ENCODE measurements around the gene NELL2.
A peak's percentile ranks its signal among the peaks of the same experiment; 100 is the strongest.
"Not testable (repeated sequence)": the region's sequence is repeated elsewhere in the genome, so short reads cannot be mapped to it uniquely, and the experiment has no call there.

Gene NELL2

DNA sequence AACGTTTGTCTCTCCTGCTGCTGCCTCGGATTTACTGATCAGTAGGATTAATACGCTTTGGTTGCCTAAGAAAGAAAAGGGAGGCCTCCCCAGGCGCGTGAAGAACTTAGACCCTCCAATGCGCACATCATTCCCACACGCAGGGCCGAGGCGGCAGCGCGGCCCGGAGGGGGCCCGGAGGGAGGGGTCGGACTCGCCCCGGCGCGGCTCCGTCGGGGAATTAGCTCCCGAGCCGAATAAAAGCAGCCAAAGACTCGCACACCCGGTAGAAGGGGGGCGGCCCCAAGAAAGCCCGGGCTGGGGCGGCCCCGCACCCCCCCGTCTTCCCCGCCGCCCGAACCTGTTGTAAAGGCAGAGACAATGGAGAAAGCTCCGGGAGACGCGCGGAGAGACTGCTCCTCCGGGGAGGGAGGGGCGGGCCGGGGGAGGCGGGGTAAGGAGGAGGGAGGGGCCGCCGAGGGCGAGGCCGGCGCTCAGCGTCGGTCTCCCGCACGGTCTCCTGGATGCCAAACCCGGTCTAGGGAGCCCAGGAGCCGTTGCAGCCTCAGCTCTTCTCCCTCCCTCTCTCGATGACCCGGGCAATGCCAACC lies at the start of gene NELL2:
Gene NELL2, minus strand, starts transcription at position 362 of the 590 bp plus-strand sequence. CDS start 446 bp downstream, outside the sequence.
- peak; percentile 33 to 62 (median 47) for DNase-seq (ENCODE audit: low read depth in 4 of 4, low spot score in 1 of 4)

DNA sequence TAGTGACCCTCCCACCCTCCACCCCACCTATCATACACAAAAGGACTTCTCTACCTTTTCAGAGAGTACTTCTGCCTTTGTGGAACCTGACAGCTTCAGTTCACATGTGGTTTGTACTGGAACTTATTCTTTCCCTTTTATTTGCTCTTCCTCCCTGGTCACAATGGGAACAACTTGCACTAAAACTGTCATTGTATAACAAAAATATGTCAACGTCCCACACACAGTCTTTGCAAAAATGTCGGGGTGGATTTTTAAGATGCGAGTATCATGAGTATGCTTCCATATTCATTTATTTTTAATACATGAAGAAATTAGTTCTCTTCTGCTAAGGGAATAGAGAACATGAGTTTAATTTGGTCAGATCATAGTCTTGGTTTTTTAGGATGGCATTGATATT lies 45.6 kb upstream of the NELL2 start:
- no peak for DNase-seq (ENCODE audit: low read depth in 4 of 4, low spot score in 1 of 4)

DNA sequence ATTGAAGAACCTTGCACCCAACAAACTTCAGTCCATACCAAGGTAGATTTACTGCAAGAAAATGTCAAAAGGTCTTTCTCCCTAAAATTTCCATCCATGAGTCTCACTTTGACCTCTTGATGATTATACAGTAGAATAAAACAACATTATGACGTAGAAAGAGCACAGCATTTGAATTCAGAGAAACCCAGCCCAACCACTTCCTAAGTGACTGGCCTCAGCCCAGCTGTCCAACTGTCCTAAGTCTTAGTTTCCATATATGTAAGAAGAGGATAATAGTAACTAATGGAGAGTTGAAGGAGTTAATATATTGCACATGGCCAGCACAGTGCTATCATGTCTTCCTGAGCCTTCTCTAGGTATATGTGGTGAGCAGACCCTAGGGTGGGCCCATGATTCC lies 41.0 kb upstream of the NELL2 start:
- DNase-seq (ENCODE audit: low read depth in 4 of 4, low spot score in 1 of 4), result no peak

DNA sequence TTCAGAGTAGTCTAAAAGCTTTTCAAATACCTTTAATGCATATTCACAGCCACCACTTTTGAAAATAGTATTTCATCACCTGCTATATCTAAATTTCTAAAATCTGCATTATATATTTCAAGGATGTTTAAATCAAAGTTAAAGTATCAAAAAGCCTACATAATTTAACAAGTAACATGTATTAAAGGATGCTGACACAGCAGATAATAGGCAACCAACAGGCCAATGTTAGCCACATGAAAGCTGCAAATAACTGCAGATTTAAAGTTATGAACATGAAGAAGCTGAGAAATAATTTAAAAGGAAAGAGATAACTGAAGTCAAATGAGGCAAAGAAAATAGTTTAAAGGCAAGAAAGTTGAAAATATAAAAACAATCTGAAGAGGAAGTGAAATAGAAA lies 39.8 kb upstream of the NELL2 start:
- no peak for DNase-seq (ENCODE audit: low read depth in 4 of 4, low spot score in 1 of 4)

DNA sequence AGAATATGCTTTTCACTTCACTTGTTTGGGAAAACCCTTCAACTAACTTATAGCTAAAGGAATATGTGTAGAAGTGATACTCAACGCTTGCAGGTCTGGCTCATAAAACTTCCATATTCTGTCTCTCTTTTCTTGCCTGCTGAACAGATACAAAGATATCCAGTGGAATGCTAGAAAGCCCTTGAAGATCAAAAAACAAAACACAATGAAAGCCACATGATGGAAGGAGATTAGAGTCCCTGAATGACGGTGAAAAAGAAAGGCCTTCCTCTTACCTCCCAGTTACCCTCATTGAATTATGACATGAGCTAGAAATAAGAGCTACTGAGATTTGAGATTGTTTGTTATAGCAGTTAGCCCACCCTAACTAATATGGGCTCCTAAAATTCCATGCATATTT lies 28.2 kb upstream of the NELL2 start:
- DNase-seq (ENCODE audit: low read depth in 4 of 4, low spot score in 1 of 4), result no peak

DNA sequence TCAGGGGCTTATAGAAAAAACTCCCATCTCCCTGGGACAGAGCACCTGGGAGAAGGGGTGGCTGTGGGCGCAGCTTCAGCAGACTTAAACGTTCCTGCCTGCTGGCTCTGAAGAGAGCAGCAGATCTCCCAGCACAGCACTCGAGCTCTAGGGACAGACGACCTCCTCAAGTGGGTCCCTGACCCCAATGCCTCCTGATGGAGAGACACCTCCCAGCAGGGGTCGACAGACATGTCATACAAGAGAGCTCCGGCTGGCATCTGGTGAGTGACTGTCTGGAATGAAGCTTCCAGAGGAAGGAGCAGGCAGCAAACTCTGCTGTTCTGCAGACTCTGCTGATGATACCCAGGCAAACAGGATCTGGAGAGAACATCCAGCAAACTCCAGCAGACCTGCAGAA lies 22.0 kb upstream of the NELL2 start:
- DNase-seq (ENCODE audit: low read depth in 4 of 4, low spot score in 1 of 4), result not testable (repeated sequence)

DNA sequence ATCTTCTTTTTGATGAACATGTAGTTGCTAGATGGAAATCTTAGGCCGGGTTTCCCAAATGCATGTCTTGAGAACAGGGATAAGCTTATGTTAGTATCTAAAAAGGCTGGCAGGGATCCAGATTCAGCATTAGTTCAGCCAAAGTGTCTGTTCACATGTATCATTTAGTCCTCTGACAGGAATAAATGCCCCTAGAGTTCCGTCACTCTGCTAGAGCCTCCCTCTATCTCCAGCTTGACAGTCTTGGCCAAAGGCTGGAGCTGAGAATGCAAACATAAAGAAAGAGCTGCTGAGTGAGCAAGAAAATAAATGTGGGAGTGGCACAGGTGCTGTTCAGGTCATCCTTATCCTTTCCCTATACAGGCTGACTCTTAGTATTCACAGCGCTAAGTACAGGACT lies 13.8 kb upstream of the NELL2 start:
- no peak for DNase-seq (ENCODE audit: low read depth in 4 of 4, low spot score in 1 of 4)

DNA sequence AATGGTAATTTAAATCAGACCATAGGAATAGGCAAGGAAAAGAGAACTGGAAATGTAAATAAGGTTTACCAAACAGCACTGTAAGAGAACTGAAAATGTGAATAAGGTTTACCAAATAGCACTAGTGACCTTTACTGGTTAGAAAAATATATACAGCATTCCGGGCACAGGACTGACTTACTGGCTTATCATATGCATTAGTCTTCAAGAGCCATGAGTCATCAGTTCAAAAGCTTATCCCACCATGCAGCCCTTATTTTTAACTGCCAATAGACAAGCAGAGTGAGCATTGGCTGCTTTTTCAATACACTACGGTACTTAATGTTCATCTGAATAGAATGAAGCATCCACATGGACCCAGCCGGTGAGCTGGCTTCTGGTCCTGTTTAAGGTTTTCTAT lies 13.0 kb upstream of the NELL2 start:
- DNase-seq (ENCODE audit: low read depth in 4 of 4, low spot score in 1 of 4), result no peak

DNA sequence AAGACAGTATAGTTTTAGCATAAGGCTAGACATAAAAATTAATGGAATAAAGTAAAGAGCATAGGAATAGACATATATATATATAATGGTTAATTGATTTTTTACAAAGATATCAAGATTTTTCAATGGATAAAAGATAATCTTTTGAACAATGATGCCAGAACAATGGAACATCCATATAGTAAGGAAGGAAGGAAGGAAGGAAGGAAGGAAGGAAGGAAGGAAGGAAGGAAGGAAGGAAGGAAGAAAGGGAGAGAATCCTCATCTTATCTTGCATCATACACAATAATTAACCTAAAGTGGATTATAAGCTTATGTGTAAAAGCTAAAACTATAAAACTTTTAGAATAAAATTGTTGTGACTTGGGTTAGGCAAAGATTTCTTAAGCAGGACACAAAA lies 9.8 kb upstream of the NELL2 start:
- no peak for DNase-seq (ENCODE audit: low read depth in 4 of 4, low spot score in 1 of 4)

DNA sequence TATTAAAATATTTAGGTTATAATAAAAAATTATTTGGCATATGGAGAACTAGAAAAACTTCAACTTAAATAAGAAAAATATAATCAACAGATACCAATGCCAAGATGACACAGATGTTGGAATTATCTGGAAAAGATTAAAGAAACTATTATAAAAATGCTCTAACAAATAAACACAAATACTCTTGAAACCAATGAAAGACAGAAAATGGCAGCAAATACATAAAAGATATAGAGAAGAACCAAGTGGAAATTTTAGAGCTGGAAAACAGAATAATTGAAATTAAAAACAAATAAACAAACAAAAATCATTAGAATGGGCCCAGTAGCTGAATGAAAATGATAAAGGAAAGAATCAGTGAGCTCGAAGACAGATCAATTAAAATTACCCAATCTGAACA lies 5.1 kb upstream of the NELL2 start:
- no peak for DNase-seq (ENCODE audit: low read depth in 4 of 4, low spot score in 1 of 4)

DNA sequence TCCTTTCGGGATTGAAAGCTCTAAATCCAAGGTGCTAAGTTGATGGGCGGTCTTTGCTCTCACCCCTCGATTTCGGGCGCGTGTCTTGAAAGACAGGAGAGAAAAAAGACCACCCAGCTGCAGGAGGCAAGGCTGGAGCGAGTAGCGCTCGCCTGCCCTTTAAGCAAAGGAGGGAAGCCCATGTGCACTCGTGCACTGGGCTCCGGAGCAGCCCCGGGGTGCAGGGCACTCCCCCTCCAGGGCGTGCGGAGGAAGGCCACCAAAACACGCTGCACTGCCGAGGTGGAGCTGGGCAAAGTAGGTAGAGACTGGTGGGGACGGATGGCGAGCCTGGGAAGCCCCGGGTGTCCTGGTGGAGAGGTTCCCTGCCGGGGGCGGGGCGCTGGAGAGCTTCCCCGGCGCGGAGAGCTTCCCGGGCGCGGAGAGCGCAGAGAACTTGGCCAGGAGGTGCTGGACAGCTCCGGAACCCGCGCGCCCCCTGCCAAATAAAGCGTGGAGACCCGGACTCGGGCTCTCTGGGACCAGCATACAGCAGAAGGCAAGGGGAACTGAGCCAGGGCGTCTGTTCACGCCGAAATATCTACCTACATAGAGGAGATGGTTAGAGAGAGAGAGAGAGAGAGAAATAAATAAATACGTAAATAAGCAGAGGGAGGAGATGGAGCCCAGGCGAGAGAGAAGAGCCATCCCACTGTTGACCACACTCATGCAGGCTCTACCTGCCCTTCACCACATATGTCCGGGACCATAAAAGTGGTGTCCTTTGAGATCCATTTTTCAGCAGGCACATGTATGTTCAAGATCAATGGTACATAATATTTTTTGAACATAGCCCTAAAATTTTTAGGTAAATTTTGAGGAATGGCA lies 662 bp upstream of the NELL2 start:
- peak in 1 of 4 experiments; percentile 9 for DNase-seq (ENCODE audit: low read depth in 4 of 4, low spot score in 1 of 4)

DNA sequence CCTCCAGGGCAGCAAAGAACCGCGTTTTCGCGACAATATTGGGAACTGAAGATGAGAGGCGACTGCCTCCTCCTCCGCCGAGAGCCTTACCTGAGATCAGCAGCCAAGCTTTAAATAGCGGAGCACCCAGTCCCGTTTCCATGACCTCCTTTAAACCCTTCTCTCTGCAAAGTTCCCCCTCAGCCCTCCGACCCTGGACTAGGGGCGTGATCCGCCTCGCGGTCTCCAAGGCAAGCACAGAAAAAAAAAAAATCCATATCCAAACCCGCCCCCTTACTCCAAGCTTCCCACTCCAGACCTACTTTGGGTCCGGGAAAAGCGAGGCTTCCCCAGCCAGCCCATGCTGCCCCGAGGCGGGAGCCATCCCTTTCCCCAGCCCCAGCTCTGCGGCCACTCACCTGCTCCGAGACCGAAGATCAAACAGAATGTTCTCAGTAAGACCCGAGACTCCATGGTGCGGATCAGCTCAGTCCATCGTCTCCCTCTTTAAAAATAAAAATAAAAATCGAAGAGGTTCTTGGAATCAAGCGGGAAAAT lies 630 bp downstream of the NELL2 start:
- DNase-seq (ENCODE audit: low read depth in 4 of 4, low spot score in 1 of 4), result peak in 1 of 4 experiments; percentile 2

DNA sequence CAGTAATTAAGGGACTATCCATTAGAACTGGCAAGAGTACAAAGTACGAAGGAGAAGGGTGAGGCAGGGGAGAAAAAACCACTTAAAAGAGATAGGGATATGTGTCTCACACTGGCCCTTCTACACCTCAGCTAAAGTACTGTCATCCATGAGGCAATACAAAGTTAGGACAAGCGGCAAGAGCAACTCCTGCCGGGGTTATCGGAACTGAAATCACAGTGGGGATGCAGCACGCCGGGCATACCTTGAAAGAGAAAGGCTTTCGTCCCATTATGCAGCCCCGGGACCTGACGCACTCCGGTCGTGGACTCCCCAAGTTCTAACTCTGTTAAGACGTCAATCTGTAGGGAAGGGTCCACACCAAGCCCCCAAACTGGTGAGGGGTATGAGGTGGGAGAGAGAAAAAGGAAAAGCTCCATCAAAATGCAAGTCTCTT lies 1.1 kb downstream of the NELL2 start:
- DNase-seq (ENCODE audit: low read depth in 4 of 4, low spot score in 1 of 4), result no peak

DNA sequence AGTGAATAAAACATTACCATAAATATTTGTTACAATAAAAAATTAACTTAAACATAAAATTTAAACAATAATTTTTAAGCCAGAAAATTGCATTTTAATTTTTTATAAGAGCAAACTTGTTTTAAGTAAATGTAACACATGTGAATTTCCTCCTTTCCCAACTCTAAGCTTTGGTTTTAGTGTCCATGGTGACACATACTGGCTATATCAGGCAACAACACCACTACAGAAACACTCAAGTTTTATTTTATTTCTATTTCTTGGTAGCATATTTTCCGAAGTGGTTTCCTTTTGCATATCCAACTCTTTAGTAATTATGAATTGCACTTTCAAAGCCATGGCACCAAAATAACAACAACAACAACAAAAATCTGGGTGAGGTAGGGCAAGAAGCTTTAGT lies 2.2 kb downstream of the NELL2 start:
- DNase-seq (ENCODE audit: low read depth in 4 of 4, low spot score in 1 of 4), result no peak

DNA sequence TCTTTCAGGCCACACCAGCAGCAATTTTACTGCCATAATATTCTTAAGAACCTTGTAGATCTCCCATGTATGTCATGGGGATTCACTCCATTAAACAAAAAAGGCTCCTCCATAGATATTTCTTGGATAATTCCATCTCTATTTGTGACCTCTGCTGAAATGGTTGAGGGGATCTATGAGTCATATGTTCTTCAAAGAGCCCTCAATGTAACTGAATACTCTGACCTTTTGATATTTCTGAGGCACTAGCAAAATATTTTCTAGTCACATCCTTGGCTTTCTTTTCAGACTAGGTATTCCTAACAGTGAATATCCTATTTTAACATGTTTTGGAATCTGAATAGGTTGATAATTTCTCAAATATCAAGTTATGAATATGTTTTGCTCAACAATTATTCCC lies 6.6 kb downstream of the NELL2 start:
- DNase-seq (ENCODE audit: low read depth in 4 of 4, low spot score in 1 of 4), result no peak

DNA sequence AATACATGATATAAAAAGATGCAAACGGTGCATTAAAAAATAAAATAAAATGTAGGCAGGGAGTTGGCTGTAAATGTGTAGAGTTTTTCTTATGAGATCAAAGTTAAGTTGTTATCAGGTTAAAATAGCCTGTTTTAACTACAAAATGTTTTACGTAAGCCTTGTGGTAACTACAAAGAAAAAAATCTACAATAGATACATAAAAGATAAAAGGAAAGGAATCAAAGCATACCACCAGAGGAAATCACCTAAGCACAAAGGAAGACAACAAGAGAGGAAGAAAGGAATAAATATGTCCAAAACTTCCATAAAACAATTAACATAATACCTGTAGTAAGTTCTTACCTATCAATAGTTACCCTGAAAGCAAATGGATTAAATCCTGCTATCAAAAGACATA lies 12.2 kb downstream of the NELL2 start:
- DNase-seq (ENCODE audit: low read depth in 4 of 4, low spot score in 1 of 4), result no peak

DNA sequence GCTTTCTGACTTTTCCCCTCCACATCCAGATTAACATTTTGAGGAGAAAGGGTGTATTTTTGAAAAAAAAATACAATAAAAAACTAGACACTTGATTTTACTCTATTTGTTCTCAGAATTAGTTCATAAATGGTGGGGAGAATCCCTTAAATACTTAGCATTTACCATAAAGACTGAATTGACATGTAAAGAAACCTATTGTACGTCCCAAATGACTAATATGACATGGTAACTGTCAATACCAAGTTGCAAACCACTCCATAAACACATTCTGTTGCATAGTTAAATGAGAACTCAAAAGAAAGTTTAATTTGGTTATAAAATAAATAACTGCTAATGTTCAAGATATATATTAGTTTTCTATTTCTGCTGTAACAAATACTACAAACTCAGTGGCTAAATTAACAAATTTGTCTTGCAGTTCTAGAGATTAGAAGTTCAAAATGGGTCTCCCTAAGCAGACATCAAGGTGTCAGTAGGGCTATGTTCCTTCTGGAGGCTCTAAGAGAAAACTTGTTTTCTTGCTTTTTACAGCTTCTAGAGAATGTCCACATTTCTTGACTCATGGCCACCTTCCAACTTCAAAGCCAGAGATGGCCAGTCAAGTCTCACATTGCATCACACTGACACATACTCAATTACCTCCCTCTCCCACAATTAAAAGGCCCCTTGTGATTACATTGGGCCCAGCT lies 16.0 kb downstream of the NELL2 start:
- DNase-seq (ENCODE audit: low read depth in 4 of 4, low spot score in 1 of 4), result no peak

DNA sequence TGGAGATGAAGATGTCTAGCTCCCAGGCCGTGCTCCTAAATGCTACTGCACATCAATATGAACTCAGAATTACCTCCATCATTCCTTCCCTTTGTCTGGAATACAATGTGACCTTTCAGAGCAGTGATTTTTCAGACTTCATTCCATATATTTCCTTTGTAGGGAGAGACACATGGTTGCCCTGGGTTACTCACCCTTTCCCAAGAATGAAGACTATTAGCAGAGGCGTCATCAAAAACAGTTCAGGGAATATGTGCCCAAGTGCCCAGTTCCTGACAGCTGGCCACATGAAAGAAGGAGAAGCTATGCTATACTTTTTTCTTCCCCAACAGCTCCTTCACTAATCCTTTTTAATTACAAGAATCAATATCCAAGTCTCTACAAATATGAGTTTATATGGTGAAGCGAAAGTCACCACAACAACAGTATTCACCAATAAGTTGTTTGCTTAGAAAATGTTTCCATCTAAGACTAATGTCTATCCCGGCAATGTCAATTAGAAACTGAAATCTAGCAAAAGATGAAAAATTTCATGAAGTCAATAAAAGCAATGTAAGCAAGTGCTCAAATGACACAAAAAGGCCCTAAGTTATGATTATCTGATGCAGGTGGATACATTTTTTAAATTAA lies 17.8 kb downstream of the NELL2 start:
- DNase-seq (ENCODE audit: low read depth in 4 of 4, low spot score in 1 of 4), result no peak

DNA sequence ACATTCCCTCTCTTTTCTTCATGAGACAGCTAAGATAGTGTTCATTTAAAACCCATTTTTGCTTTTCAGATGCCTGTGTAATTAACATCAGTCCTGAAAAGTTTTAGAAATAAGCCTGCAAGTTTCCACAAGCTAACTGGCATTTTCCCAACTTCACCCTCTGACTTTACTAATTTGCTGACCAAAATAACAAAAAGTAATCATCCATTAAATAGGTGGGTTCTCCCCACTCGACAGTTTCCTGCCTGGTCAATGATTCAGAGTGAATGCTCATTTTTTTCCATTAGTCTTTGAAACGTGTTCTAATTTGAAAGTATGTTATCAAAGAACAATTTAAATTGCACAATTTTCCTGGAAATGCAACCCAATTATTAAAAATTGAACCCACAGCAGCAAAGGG lies 23.6 kb downstream of the NELL2 start:
- DNase-seq (ENCODE audit: low read depth in 4 of 4, low spot score in 1 of 4), result no peak

DNA sequence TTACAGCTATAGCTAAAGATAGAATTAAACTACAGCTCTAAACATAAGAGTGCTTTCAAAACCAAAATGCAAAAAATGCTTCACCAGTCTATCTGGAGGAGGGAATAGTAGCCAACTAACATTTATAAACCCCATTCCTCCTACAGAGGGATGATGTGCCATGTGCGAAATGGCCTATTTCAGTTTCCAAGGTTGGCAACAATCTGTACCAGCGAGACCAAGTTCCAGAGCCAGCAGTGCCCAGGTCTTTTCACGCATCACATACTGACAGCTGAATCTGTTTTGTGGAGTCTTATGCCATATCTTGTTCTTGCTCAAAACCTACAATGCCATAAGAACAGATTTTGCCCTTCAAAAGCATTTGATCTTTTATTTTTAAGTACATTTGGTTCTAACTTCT lies 24.5 kb downstream of the NELL2 start:
- DNase-seq (ENCODE audit: low read depth in 4 of 4, low spot score in 1 of 4), result no peak

DNA sequence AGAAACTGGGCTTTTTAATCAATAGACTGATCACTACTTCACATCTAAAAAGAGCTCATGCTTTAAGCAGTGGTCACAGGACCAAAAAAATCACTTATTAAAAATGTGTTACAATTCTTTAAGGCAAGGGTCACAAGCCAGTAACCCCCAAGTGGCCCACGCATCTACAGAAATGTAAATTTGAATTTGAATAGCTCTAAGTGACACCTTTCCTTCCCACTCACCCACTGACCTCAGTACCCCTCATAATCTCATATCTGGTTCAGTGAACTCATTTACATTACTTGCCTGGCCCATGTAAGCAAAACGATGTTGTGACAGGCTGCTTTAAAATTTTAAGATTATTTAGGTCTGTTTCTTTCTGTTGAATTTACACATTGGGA lies 27.4 kb downstream of the NELL2 start:
- no peak for DNase-seq (ENCODE audit: low read depth in 4 of 4, low spot score in 1 of 4)
